Esophagus (tissue), 2 donors: ENCODE data around the gene CCDC170. TPM values are rescaled to one million over a fixed set of nuclear protein-coding genes. Genes with fewer than 3 reads are reported as not detected.
"Not testable (repeated sequence)": the region's sequence is repeated elsewhere in the genome, so short reads cannot be mapped to it uniquely, and the experiment has no call there.

Source experiments
- H3K27ac ChIP-seq, 2 donors: one replicate each; pipeline ENCODE4 v1.5.1; 2013; ENCODE audit warnings: low read depth in 2 of 2, mild to moderate bottlenecking in 2 of 2, inconsistent platforms in 1 of 2, low read length in 1 of 2, moderate library complexity in 1 of 2
- H3K27me3 ChIP-seq, 2 donors: one replicate each; pipeline ENCODE4 v1.6.1; 2013; ENCODE audit warnings: low read length in 2 of 2, control low read depth in 1 of 2, mild to moderate bottlenecking in 1 of 2; ENCODE audit not compliant: insufficient read depth in 2 of 2, control insufficient read depth in 1 of 2
- H3K36me3 ChIP-seq, 2 donors: one replicate each; pipeline ENCODE4 v1.6.1; 2013; ENCODE audit warnings: low read length in 1 of 2; ENCODE audit not compliant: control insufficient read depth in 2 of 2, insufficient read depth in 2 of 2
- H3K4me1 ChIP-seq, 2 donors: one replicate each; pipeline ENCODE4 v1.6.1; 2013; ENCODE audit warnings: low read length in 1 of 2; ENCODE audit not compliant: control insufficient read depth in 2 of 2, insufficient read depth in 2 of 2
- H3K4me3 ChIP-seq, 2 donors: one replicate each; pipeline ENCODE4 v1.5.1; 2013; ENCODE audit warnings: low read length in 2 of 2, mild to moderate bottlenecking in 2 of 2, low read depth in 1 of 2, moderate library complexity in 1 of 2
- H3K9me3 ChIP-seq, 2 donors: one replicate each; pipeline ENCODE4 v1.6.1; 2013; ENCODE audit warnings: mild to moderate bottlenecking in 2 of 2, low read depth in 1 of 2, low read length in 1 of 2, moderate library complexity in 1 of 2; ENCODE audit not compliant: control insufficient read depth in 2 of 2, insufficient read depth in 1 of 2
- WGBS, 2 donors: extraction: QIAGEN DNeasy Blood & Tissue Kit; methylation state at CpG; one replicate each; pipeline ENCODE4 v1.1.7; 2013; 5-methylcytosine and 5-hydroxymethylcytosine counted together
- polyA plus RNA-seq, 2 donors: library from polyadenylated mRNA; stranded (reverse); fragments of 200-250 nt; gene quantifications; one replicate each; pipeline ENCODE4 v1.2.3, GENCODE V29; 2013
- donor health status: healthy with polysubstance abuse.
- donor health status: Bipolar disorder and iron deficiency.

CCDC170 gene
- polyA plus RNA-seq, 2 donors: 0.02 to 0.04 TPM

- no peak overlapping the region for H3K4me3 ChIP-seq
- no peak overlapping the region for H3K27ac ChIP-seq
- H3K36me3 ChIP-seq: no peaks in the 10 kb centered on the region
- H3K27me3 ChIP-seq: no peaks in the 10 kb centered on the region
- peaks cover 0 to 7% of the 10 kb centered on the region in 2 donors for H3K9me3 ChIP-seq
- no peaks in the 10 kb centered on the region for H3K4me1 ChIP-seq
Observed at GRCh38 chr6:151537556-151537955, 43.7 kb downstream of the CCDC170 start.

- Histone ChIP-seq H3K27me3 (no peaks in the 10 kb centered on the region), H3K4me3 (no peak overlapping the region), H3K27ac (no peak overlapping the region), H3K9me3 (peaks cover 0 to 7% of the 10 kb centered on the region in 2 donors), H3K4me1 (no peaks in the 10 kb centered on the region), H3K36me3 (no peaks in the 10 kb centered on the region)
- 46 to 55% methylated on average over 1 of the region's 1 CpG for WGBS, 2 donors
Observed at GRCh38 chr6:151539506-151540268, 45.9 kb downstream of the CCDC170 start.

GRCh38 chr6:151544453-151544852 is 50.6 kb downstream of the CCDC170 start:
- Histone ChIP-seq H3K9me3 (peaks cover 0 to 7% of the 10 kb centered on the region in 2 donors), H3K4me3 (no peak overlapping the region), H3K27me3 (no peaks in the 10 kb centered on the region), H3K36me3 (no peaks in the 10 kb centered on the region), H3K27ac (no peak overlapping the region), H3K4me1 (no peaks in the 10 kb centered on the region)
- 52 to 71% methylated on average over 1 of the region's 1 CpG for WGBS, 2 donors

GRCh38 chr6:151544884-151545283 is 51.1 kb downstream of the CCDC170 start:
- not testable (repeated sequence) for H3K4me3 ChIP-seq, H3K9me3 ChIP-seq, H3K36me3 ChIP-seq, H3K27ac ChIP-seq, H3K27me3 ChIP-seq, H3K4me1 ChIP-seq
- WGBS, 2 donors: 58 to 75% methylated on average over 6 of the region's 6 CpGs

GRCh38 chr6:151546941-151547659 is 53.3 kb downstream of the CCDC170 start:
- H3K36me3 ChIP-seq: no peaks in the 10 kb centered on the region
- 86% methylated on average over 13 of the region's 13 CpGs for WGBS, 2 donors
- H3K9me3 ChIP-seq: peaks cover 0 to 2% of the 10 kb centered on the region in 2 donors
- no peaks in the 10 kb centered on the region for H3K4me1 ChIP-seq
- no peaks in the 10 kb centered on the region for H3K27me3 ChIP-seq
- no peak overlapping the region for H3K27ac ChIP-seq
- no peak overlapping the region for H3K4me3 ChIP-seq

- no peak overlapping the region for H3K27ac ChIP-seq
- H3K4me1 ChIP-seq: no peaks in the 10 kb centered on the region
- WGBS, 2 donors: 89% methylated on average over 5 of the region's 5 CpGs
- H3K36me3 ChIP-seq: no peaks in the 10 kb centered on the region
- H3K27me3 ChIP-seq: no peaks in the 10 kb centered on the region
- H3K9me3 ChIP-seq: peaks cover 0 to 2% of the 10 kb centered on the region in 2 donors
- no peak overlapping the region for H3K4me3 ChIP-seq
Observed at GRCh38 chr6:151548201-151548600, 54.4 kb downstream of the CCDC170 start.

GRCh38 chr6:151549790-151550189 is 56.0 kb downstream of the CCDC170 start:
- H3K4me1 ChIP-seq: no peaks in the 10 kb centered on the region
- no peaks in the 10 kb centered on the region for H3K27me3 ChIP-seq
- H3K4me3 ChIP-seq: no peak overlapping the region
- 57 to 58% methylated on average over 1 of the region's 1 CpG for WGBS, 2 donors
- H3K36me3 ChIP-seq: no peaks in the 10 kb centered on the region
- peaks cover 0 to 2% of the 10 kb centered on the region in 2 donors for H3K9me3 ChIP-seq
- no peak overlapping the region for H3K27ac ChIP-seq

- 89 to 93% methylated on average over 3 of the region's 3 CpGs for WGBS, 2 donors
- peaks cover 0 to 2% of the 10 kb centered on the region in 2 donors for H3K9me3 ChIP-seq
- no peaks in the 10 kb centered on the region for H3K36me3 ChIP-seq
Observed at GRCh38 chr6:151550618-151551017, 56.8 kb downstream of the CCDC170 start.

GRCh38 chr6:151551223-151551857 is 57.5 kb downstream of the CCDC170 start:
- Histone ChIP-seq H3K36me3 (no peaks in the 10 kb centered on the region), H3K9me3 (peaks cover 0 to 2% of the 10 kb centered on the region in 2 donors), H3K4me1 (no peaks in the 10 kb centered on the region), H3K4me3 (no peak overlapping the region), H3K27me3 (no peaks in the 10 kb centered on the region), H3K27ac (no peak overlapping the region)
- 58 to 63% methylated on average over 6 of the region's 6 CpGs for WGBS, 2 donors

More at GRCh38 chr6:151550618-151551017, 56.8 kb downstream of the CCDC170 start:
- Histone ChIP-seq H3K27ac (no peak overlapping the region), H3K4me3 (no peak overlapping the region), H3K4me1 (no peaks in the 10 kb centered on the region), H3K27me3 (no peaks in the 10 kb centered on the region)
